SW480 (cell line): Measurements from ENCODE around the gene COL6A2.
"Not testable (repeated sequence)": the region's sequence is repeated elsewhere in the genome, so short reads cannot be mapped to it uniquely, and the experiment has no call there.

Source experiments
- DNase-seq: peaks from one replicate; pipeline ENCODE4 v3.0.0-alpha.2; 2016; ENCODE audit warnings: low spot score

The COL6A2 gene

GRCh38 chr21:46094401-46095082 is 3.4 kb upstream of the COL6A2 start:
- DNase-seq, result no peak

DNA sequence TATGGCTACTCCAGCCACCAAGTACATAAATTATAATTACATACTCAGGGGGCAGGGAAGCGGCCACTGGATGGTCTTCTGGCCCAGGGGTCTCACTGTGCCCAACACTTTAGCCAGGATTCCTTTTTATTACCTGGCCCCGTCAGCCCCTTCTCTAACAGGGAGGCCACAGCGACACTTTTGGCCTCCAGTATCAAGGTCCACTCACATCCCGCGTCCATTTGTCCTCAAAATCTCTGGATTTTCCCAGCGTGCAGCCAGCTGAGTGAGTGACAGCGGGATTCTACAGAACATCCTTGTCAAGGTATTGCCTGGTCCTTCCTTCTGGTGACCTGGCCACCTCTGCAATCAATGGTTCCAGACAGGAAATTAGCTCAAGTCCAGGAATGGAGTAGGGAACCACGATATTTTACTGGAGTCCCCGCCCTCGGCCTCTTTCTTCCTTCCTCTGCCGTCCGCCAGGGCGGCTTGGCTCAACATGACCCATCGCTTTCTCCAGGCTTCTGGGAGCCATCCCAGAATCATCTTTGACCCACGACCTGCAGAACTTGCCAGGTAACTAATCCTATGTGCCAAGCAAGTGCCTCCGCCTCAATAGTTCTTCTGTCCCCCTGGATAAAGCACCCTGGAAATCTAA is 2.7 kb upstream of the COL6A2 start:
- no peak for DNase-seq

DNA sequence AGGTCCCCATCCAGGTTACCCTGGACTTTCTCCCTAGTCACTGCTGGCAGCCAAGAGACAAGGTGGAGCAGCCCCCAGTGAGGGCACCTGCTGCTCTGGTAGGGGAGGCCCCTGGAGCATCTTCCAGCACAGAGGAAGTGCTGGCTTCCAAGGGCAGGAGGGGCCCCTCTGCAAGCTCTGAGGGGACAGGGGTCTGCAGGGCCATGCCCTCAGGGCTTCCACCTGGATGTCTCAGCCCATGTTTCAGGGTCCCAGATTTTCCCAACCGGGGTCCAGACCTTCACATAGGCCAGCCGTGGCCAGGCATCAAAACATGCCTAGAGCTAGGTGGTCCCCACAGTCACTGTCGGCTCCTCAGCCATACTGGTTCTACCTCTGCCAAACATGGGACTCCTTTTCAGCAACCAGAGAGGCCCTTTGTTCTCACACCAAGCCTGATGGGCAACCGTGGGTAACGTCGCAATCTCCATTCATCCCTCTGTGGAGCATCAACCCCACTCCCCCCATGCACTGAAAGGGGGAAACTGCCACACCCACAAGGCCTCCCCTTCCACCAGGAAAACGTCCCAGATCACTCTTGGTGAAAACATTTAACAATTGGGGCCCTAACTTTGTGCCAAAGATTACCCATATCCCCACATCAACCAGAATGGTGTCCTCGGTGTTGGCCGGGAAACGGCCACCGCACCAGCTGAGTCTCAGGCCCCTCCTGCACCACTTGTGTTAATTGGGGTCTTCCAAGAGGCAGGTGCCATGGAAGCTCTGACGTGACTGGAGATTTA is 1.9 kb upstream of the COL6A2 start:
- no peak for DNase-seq

DNA sequence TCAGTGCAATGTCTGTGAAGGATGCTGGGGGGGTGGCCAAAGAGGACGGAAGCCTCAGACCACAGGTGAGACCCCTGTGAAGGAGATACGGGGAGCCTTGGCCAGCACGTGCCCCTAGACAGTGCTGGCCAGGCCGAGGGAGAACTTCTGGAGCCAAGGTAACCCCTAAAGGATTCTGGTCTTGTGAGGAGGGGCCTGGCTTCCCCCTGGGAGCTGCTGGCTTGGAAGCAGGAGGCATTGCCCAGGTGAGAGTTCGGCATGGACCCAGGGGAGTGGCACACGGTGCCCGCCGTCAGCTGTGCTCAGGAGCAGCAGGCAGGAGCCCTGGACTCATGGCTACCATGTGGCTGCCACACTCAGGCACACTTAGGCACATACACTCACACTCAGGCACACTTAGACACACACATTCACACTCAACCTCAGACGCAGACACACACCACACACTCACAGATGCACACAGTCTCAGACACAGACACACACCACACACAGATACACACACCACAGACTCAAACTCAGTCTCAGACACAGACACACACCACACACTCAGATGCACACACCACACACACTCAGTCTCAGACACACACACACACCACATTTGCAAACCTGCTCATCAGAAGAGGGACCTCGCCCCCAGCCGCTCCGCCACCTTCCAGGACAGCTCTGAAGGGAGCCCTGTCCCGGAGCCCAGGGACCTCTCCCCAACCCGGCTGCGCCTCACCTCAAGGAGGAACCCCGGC is 1.1 kb upstream of the COL6A2 start:
- no peak for DNase-seq

- no peak for DNase-seq
Measured at GRCh38 chr21:46098303-46099141, 610 bp downstream of the COL6A2 start.

DNA sequence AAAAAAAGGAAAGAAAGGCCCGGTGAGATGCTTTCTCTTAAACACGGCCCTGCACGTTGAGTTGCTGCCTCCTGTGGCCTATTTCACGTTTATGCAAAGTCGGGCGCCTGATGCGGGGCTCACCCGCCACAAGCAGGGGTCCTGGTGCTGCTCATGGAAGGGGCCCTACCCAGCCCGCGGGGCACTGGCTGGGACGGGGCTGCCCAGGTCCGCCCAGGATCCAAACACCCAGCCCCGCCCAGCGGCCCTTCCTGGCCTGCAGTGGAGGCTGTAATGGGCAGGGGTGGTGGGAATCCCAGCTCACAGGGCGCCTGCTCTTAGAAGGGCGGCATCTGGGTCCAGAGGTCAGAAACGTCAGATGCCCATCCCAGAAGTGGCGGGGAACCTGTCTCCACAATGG is 1.6 kb downstream of the COL6A2 start:
- DNase-seq, result peak; percentile 75

GRCh38 chr21:46100020-46100419 is 2.1 kb downstream of the COL6A2 start:
- DNase-seq, result no peak

DNA sequence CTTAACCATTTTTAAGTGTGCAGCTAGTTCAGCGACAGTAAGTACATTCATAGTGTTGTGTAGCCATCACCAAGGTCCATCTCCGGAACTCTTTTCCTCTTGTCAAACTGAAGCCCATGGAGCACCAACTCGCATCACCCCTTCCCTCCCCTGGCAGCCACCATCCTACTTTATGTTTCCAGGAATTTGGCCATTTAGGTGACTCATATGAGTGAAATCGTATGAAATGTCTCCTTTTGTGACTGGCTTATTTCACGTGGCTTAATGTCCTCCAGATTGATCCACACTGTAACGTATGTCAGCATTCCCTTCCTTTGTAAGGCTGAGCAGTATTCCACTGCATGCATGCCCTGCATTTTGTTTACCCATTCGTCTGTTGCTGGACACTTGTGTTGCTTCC is 2.5 kb downstream of the COL6A2 start:
- peak; percentile 22 for DNase-seq

- DNase-seq, result no peak
Measured at GRCh38 chr21:46100906-46101305, 3.0 kb downstream of the COL6A2 start.

DNA sequence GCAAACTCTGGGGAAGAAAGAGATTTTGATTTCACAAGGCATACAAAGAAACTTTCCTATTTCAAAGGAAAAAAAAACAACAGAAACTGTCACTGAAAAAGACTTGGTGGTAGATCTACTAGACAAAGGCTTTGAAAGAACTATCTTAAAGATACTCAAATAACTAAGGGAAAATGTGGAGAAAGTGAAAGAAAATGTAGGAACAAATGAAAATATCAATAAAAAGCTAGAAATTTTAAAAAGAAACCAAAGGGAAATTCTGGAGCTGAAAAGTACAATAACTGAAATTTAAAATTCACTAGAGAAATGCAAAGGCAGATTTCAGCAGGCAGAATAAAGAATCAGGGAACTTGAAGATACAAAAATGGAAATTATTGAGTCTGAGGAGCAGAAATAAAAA is 6.2 kb downstream of the COL6A2 start:
- DNase-seq, result no peak

DNA sequence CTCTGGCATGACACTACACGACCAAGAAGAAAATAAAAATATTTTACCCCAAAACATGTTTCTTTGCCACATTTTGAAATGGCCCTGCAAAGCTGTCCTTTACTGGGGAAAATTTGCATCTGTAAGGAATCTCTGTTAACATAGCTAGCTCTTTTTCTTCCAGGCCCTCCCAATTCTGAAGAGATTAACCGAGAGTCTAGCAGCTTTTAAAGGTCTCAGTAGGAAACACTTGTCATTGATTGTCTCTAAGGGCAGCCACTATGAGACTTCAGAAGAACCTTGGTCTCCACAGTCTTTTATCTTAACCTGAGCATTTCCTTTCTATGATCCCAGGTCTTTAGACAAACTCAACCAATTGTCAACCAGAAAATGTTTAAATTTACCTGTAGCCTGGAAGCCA is 9.5 kb downstream of the COL6A2 start:
- DNase-seq, result not testable (repeated sequence)

DNA sequence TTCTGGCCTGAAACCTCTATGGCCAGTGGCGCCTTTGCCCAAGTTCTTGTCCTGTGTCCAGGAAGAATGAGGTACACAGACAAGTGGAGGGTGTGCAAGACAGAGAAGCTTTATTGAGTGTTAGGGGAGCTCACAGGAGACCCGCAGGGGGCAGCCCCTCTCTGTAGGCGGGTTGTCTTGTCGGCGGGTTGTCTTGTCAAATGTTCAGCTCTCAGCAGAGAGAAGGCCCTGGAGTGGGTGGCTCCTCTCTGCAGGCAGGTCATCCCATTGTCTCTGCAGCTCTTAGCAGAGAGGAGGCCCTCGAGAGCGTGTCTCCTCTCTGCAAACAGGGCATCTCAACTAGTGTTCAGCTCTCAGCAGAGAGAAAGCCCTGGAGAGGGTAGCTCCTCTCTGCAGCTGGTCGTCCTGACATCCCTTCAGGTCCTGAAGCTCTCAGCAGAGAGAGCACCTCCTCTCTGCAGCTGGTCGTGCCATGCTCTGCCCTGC is 11.0 kb downstream of the COL6A2 start:
- DNase-seq, result no peak

- DNase-seq, result no peak
Measured at GRCh38 chr21:46109313-46110221, 11.7 kb downstream of the COL6A2 start.

DNA sequence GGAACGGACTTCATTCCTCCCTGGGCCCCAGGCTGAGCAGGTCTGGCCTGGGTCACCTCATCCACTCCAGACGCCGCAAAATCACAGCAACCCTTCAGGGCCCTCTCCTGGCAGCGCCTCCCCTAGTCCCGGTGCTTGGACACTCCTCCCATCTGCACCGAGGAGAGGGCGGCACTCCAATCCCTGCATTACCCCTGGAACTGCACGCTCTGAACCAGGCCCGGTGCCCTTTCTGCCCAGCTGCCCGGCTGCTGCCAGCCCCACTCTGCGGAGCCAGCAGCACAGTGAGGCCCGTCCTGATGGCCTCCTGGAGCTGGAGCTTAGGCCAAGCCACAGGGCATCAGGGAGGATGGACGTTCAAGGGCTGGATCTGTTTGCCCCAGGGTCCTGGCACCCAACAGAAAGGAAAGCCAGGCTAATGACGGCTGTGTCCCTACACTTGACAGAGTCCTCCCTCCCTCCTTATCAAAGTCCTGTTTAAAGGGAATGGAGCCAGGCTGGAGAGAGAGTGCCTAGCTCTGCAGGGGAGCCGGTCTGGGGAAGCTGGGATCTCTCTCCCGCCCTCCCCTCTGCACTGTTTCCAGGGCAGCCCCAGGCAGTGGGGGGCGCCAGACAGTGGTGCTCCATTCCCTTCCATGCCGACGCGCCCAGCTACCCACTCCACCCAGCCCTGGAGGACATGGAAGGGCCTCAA is 12.7 kb downstream of the COL6A2 start:
- no peak for DNase-seq

DNA sequence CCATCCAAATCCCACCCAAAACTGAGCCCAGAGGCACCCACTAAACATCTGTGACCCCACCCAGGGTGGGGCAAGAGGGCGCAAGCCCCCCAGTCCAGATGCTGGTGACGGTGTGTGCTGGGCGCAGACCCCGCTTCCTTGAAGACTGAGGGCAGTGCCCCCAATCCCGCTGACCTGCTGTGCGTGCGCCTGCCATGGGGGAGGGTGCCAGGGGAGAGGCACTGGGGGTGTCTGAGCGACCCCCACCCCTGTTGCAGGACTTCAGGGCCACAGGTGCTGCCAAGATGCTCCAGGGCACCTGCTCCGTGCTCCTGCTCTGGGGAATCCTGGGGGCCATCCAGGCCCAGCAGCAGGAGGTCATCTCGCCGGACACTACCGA is 13.3 kb downstream of the COL6A2 start:
- DNase-seq, result no peak

- DNase-seq, result no peak
Measured at GRCh38 chr21:46111857-46112724, 14.2 kb downstream of the COL6A2 start.

DNA sequence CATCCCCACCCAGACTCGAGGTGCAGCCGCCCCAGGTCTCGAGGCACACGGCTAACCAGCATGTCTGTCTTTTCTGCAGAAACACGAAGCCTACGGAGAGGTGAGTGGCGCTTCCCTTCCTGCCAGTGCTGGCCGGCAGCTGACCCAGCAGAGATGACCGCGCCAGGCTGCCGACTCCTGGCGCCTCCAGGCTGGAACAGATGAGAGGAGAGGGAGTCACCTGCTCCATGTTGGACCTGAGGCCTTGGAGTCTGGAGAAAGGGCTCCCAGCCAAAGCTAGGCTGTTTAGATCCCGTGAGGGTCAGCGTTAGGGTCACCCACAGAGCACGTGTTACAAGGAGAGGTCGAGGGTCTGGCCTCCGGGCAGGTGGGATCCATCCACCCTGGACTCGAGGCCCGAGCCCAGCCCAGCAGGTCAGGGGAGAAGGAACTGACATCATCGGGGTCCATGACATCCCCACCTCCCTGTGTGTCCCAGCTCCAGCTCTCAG is 14.9 kb downstream of the COL6A2 start:
- DNase-seq, result no peak

GRCh38 chr21:46113497-46114176 is 15.7 kb downstream of the COL6A2 start:
- no peak for DNase-seq
